Measurements from ENCODE around the gene RASAL2.

GRCh38 chr1:178486100-178487069, 392.5 kb downstream of the RASAL2 start:
- TF ChIP-seq, protein P1, sequence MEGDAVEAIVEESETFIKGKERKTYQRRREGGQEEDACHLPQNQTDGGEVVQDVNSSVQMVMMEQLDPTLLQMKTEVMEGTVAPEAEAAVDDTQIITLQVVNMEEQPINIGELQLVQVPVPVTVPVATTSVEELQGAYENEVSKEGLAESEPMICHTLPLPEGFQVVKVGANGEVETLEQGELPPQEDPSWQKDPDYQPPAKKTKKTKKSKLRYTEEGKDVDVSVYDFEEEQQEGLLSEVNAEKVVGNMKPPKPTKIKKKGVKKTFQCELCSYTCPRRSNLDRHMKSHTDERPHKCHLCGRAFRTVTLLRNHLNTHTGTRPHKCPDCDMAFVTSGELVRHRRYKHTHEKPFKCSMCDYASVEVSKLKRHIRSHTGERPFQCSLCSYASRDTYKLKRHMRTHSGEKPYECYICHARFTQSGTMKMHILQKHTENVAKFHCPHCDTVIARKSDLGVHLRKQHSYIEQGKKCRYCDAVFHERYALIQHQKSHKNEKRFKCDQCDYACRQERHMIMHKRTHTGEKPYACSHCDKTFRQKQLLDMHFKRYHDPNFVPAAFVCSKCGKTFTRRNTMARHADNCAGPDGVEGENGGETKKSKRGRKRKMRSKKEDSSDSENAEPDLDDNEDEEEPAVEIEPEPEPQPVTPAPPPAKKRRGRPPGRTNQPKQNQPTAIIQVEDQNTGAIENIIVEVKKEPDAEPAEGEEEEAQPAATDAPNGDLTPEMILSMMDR (IDR thresholded peaks at IDR 0.05): no peak
- TF ChIP-seq POLR2A (IDR thresholded peaks at IDR 0.05): no peak
